Stimulated activated naive CD4-positive, alpha-beta T cell (primary cell): Measurements from ENCODE around the gene DNLZ.

ENCODE experiments used
- DNase-seq, 6 experiments: peaks; one replicate each; lab custom pipeline; 2025; lab: John Stamatoyannopoulos, UW

Gene DNLZ

DNA sequence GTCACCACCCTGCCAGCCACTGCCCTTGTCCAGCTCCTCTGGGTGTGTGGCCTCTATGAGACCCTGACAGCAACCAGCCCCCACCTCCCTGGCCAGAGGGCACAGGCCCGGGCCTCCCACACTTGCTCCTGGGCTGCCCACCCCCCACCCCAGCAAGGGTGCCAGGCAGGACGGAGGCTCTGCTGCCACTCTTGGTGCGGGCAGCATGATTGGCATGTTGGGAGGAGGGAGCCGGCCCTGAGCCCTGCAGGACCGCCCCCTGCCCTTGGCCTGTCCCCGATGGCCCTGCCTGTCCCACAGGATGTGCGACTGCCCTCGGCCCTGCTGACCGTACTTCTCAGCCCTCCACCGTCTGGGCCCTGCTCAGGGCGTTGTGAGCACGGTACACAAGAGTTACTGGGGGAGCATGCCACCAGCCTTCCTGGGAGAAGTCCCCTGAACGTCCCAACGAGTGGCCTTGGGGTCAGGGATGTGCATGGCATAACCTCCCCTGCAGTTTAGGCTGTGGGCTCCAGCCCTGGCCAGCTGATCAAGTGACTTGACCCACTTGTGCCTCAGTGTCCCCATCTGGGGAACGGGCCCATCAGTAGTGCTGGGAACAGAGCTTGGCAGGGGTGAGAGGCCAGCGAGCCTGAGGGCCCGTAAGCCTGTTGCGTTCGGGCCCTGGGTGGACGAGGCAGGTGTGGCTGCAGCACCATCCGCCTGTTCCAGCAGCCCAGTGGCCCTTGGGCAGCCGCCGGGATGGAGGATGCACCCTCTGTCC is 20.2 kb downstream of the DNLZ start:
- DNase-seq: no peak

DNA sequence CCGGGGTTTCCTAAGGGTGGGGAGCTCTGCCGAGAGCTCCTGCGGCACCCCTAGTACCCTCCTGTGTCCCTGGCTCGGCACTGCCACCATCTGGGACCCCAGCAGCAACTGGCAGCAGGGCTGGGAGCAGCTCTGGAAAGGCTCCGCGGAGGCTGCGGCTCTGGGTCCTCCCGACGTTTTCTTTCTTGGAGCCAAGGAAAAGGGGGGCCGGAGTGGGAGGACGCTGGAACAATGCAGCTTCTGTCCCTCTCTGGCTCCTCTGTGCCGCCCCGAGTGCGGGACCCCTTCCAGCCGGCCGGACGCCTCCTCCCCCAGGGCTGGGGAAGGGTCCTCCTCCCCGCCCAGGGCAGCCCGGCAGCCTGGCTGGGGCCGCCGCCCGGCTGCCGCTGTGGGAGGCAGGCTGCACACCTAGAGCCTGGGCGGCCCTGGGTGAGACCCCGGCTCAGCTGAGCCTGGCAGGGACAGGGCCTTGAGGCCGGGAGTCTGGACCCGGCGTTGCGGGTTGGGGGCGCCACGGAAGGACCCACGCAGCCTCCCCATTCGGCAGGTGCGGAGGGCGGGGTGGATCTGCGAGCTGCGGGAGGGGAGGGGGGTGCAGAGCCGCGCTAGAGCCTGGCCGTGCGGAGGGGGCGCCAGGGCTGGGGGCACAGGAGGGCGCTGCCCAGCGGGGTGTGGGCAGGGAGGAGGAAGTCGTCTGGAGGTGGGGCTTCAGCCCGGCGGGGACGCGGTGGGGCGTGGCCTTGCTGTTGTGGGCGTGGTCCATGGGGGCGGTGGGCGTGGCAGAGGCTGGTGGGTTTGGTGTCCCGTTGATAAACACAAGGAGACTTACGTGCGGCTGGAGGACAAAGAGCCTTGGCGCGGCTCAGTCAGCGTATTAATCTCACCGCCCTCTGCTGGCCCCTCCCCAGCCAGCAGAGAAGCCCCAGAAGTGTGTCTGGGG is 21.1 kb downstream of the DNLZ start:
- peak; percentile 5 to 45 (median 38) for DNase-seq

DNA sequence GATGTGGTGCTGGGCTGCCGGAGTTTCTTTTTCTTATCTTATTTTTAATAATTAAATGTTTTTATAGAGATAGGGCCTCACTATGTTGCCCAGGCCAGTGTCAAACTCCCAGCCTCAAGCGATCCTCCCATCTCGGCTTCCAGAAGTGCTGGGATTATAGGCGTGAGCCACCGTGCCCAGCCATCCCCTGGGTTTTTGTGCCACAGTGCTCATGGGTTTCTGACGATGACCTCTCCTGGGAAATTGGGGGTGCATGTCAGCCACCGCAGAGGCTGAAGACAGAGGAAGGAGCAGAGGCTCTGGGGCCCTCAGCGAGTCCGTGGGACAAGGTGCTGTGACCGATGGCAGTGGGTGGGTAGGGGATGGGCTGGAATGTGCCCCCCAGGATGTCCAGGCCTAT is 21.8 kb downstream of the DNLZ start:
- DNase-seq: no peak

- DNase-seq: no peak
Measured at GRCh38 chr9:136341042-136341655, 22.4 kb downstream of the DNLZ start.

GRCh38 chr9:136340356-136341041 is 23.0 kb downstream of the DNLZ start:
- DNase-seq: no peak

GRCh38 chr9:136339958-136340310 is 23.6 kb downstream of the DNLZ start:
- DNase-seq: no peak

DNA sequence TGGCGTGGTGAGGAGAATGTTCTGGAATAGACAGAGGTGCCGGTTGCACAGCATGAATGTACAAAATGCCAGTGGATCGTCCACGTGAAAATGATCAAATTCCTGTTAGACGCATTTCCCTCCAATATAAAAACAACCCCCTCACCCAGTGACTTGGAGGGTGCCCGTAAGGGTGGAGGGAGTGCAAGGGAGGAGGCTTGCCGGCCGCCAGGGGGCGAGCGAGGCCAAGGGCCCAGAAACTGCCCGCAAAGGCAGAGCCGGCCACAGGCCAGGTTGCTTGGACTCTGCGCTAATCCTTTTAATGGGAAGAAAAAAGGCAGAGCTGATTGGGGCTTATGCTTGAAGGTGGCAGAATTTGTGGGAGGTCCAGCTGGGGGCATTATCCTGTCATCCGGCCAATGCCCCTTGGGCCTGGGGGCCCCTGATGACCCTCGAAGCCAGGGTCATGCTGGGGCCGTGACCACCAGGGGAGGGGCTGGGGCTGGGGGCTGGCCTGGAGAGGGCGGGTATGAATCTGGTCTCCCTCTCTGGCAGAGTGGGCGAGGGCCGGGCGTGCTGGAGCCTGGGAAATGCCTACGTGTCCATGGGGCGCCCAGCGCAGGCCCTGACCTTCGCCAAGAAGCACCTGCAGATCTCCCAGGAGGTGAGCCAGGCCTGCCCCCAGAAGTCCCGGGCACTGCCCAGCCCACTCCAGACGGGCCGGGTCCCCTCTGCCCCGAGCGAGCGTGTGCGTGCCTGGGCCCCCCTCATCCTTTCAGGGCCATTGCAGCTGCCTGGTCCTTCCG is 24.2 kb downstream of the DNLZ start:
- DNase-seq: no peak

DNA sequence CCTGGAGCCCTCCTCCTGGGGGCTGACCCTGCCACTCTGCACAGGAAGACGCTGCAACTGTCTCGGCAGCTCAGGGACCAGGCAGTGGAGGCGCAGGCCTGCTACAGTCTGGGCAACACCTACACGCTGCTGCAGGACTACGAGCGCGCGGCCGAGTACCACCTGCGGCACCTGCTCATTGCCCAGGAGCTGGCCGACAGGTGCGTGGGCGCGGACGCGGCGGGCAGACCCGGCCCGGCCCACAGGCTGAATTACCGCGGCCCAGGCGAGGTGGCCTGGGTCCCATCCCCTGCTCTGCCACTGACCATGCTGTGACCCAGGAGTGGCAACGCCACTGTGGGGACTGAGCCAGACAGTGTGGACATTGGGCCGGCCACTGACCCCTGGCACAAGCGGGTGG is 25.0 kb downstream of the DNLZ start:
- no peak for DNase-seq

GRCh38 chr9:136337416-136338395 is 25.8 kb downstream of the DNLZ start:
- DNase-seq: no peak

GRCh38 chr9:136336881-136337280 is 26.7 kb downstream of the DNLZ start:
- DNase-seq: no peak

DNA sequence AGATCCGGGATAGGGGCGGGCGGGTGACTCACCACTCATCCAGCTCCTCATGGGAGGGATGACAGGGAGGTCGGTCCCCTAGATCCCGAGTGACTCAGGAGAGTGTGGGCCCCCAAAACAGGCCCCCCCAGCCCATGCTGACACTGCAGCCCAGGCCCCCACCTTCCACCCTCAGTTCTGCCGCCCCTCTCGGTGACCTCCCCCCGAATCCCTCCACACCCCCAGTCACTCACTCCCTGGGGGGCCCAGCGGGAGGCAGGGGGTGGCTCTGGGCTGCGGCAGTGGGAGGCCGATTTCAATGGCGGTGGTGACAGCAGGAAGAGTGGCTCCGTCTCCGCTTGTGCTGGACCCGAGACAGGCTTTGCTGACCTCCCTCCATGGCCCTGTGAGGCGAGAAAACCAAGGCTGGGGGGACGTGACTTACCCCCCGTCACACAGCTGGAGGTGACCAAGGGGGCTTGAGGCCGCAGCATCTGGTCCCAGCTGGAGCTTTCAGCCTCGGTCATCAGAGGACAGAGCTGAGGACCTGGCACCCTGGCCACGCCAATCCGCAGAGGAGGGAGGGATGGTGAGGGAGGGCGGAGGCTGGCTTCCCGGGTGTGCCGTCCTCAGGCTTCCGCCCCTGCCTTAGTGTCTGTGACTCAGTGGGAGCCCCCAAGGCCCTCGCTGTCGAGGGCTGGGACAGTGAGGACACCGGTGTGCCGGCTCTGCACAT is 27.2 kb downstream of the DNLZ start:
- DNase-seq: no peak

DNA sequence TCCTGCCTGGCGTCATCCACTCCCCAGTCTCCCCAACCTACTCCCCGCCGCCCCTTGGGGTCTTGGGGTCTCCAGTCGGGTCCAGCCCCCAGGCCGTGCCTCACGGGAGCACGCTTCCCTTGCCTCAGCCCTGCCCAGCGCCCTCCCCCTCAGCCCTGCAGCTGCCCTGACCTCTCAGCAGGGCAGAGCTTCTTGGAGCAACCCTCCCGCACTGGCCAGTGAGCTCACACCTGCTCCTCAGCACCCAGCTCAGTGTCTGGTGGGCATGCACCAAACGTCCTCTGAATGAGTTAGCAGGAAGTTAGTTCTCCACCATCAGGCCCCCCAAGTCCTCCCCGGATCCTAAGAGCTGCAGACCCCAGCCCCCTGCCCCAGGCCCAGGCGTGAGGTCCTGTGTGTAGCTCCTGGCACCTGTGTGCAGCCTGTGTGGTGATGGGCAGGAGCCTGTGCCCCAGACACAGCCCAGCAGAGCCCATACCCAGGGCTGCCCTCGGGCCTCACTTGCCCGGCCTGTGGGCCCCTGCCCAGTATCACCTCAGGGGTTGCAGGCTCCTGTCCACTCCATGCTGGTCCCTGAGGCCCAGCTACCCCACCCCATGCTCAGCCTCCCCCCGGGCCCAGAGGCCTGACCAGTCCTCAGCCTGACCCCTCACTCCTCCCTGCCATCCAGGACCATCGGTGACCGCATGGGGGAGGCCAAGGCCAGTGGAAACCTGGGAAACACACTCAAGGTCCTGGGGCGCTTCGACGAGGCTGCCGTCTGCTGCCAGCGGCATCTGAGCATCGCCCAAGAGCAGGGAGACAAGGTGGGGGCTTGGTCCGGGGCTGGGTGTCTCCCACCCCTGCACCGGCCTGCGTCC is 28.0 kb downstream of the DNLZ start:
- no peak for DNase-seq

DNA sequence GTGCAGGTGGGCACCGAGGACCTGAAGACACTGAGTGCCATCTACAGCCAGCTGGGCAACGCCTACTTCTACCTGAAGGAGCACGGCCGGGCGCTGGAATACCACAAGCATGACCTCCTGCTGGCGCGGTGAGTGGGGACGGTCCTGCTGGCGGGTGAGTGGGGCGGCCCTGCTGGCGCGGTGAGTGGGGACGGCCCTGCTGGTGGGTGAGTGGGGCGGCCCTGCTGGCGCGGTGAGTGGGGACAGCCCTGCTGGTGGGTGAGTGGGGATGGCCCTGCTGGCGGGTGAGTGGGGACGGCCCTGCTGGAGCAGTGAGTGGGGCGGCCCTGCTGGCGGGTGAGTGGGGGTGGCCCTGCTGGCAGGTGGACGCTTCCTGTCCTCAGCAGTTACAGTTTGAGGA is 29.0 kb downstream of the DNLZ start:
- no peak for DNase-seq

- DNase-seq: no peak
Measured at GRCh38 chr9:136333486-136333885, 30.1 kb downstream of the DNLZ start.

DNA sequence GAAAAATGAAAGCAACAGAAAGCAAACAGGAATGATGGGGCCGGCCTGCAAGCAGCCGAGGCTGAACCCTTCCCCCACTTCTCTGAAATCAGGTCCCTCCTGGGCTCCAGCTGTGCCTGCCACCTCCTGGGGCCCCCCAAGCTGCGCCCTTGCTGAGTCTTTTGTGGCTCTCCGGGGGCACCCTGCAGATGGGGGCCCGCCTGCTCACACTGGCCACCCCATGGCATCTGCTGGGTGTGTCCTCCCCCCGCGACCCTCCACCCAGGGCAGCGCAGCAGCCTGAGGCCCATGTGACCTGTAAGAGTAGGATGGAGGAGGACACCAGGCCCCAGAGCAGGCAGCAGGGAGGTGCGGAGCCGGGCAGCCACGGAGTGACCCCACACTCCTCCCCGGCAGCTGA is 30.5 kb downstream of the DNLZ start:
- DNase-seq: no peak

DNA sequence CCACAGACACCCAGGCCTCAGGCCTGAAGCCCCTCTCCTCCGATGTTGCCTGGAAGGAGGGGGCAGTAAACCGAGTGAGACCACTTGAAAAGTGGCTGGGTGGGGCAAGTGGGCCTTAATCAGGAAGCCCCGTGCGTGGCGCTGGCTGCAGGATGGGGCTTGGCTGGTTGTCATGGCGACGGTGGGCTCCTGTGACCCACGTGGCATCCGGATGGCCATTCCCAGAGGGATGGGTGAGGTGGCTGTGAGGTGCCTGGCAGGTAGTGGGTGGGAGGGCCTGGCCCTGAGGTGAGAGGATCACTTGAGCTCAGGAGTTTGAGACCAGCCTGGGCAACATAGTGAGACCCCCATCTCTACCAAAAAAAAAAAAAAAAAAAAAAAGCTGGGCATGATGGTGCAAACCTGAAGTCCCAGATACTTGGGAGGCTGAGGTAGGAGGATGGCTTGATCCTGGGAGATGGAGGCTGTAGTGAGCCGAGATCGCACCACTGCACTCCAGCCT is 31.0 kb downstream of the DNLZ start:
- no peak for DNase-seq

GRCh38 chr9:136331556-136332481 is 31.7 kb downstream of the DNLZ start:
- no peak for DNase-seq
